Epithelial cell of esophagus (primary cell): ENCODE measurements around the gene TAS2R60.
"Not testable (repeated sequence)": the region's sequence is repeated elsewhere in the genome, so short reads cannot be mapped to it uniquely, and the experiment has no call there.

Experiments
- DNase-seq: peaks from one replicate; pipeline ENCODE4 v3.0.0; 2010; ENCODE audit warnings: low read depth
- H3K4me3 ChIP-seq: 2 replicates; pipeline ENCODE4 v1.5.1; 2011; ENCODE audit warnings: mild to moderate bottlenecking, low read length, control low read depth
- TF ChIP-seq, protein P1 (sequence below): IDR thresholded peaks from 2 replicates; pipeline ENCODE4 v1.5.1; 2011; ENCODE audit warnings: low read depth, mild to moderate bottlenecking, low read length, control low read depth, inconsistent platforms; ENCODE audit not compliant: insufficient read depth; ENCODE audit errors: missing control alignments

TAS2R60 gene

GRCh38 chr7:143479055-143479766 is 36.0 kb downstream of the TAS2R60 start:
- DNase-seq, result no peak
- TF ChIP-seq, protein P1, sequence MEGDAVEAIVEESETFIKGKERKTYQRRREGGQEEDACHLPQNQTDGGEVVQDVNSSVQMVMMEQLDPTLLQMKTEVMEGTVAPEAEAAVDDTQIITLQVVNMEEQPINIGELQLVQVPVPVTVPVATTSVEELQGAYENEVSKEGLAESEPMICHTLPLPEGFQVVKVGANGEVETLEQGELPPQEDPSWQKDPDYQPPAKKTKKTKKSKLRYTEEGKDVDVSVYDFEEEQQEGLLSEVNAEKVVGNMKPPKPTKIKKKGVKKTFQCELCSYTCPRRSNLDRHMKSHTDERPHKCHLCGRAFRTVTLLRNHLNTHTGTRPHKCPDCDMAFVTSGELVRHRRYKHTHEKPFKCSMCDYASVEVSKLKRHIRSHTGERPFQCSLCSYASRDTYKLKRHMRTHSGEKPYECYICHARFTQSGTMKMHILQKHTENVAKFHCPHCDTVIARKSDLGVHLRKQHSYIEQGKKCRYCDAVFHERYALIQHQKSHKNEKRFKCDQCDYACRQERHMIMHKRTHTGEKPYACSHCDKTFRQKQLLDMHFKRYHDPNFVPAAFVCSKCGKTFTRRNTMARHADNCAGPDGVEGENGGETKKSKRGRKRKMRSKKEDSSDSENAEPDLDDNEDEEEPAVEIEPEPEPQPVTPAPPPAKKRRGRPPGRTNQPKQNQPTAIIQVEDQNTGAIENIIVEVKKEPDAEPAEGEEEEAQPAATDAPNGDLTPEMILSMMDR, result no peak
- H3K4me3 ChIP-seq, result no peak overlapping the region

DNA sequence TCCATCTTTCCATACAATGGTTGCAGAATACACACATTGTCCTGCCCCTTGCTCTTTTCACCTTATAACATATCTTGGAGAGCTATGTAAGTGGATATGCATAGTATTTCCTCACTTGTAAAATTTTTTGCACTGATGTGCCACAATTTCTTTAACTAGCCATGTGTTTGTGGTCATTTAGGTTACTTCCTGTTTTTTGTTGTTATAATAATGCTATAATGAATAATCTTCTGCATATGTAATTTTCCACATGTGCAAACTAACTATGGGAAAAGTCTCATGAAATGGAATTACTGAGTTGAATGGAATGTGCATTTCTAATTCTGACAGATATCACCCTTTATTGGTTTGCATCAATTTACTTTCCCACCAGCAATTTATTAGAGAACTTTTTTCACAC is 37.2 kb downstream of the TAS2R60 start:
- H3K4me3 ChIP-seq, result no peak overlapping the region
- DNase-seq, result no peak
- TF ChIP-seq, protein P1, result no peak

DNA sequence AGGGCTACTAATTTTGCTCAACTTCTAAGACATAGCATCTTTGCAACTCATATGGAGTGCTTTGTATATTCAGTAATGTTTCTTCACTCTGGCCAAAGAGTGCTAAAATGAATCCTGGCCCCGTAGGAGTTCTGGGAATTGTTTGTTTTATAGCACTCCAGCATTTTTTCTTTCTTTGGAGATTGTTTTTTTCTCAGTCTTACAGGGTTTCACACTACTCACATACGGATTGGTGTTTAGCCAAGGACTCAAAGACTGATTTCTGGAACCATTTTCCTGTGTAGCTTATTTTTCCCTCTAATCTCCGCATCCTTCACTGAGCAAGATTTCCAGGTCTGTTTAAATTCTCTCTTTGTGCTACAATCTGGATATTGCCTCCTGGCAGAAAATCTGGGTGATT is 40.9 kb downstream of the TAS2R60 start:
- TF ChIP-seq, protein P1, result no peak
- DNase-seq, result no peak
- H3K4me3 ChIP-seq, result no peak overlapping the region

- TF ChIP-seq, protein P1, result no peak
- no peak overlapping the region for H3K4me3 ChIP-seq
- DNase-seq, result no peak
These were observed 41.8 kb downstream of the TAS2R60 start for GRCh38 chr7:143485094-143485493.

DNA sequence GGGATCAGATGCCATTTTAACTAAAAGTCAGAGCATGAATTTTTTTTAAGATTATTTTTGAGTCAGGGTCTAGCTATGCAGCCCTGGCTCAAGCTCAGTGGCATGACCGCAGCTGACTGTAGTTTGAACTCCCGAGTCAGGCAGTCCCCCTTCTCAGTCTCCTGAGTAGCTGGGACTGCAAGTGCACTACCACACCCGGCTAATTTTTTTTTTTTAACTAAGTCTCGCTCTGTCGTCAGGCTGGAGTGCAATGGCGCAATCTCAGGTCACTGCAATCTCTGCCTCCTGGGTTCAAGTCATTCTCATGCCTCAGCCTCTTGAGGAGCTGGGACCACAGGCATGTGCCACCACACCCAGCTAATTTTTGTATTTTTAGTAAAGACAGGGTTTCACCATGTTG is 42.2 kb downstream of the TAS2R60 start:
- H3K4me3 ChIP-seq, result no peak overlapping the region
- TF ChIP-seq, protein P1, result no peak
- no peak for DNase-seq

- not testable (repeated sequence) for H3K4me3 ChIP-seq, DNase-seq
These were observed 43.0 kb downstream of the TAS2R60 start for GRCh38 chr7:143486266-143486665.

DNA sequence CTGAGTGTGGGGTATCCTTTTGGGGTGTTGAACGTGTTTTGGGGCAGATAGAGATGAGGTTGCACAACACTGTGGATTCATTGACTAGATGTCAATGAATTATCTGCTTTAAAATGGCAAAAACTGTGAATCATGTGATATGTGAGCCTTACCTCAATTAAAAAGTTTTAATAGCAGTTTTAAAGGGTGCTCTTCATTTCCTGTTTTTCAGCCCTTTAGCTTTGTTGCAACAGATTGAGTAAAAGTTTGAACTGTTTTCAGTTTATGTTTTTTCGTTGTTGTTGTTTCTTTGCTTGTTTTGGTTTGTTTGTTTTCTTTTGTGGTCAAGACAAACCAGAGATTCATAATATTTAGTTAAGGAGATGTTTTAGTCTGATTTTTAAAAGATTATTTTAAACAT is 43.8 kb downstream of the TAS2R60 start:
- DNase-seq, result no peak
- H3K4me3 ChIP-seq, result no peak overlapping the region
- TF ChIP-seq, protein P1, result no peak
